Measurements from ENCODE around the gene IQSEC3.
"Not testable (repeated sequence)": the region's sequence is repeated elsewhere in the genome, so short reads cannot be mapped to it uniquely, and the experiment has no call there.

The IQSEC3 gene

GRCh38 chr12:203462-204260, 137.1 kb downstream of the IQSEC3 start:
- no peak for DNase-seq

- DNase-seq: no peak
These were observed 137.7 kb downstream of the IQSEC3 start for GRCh38 chr12:204261-204678.

- no peak for DNase-seq
These were observed 138.5 kb downstream of the IQSEC3 start for GRCh38 chr12:205026-205425.

- DNase-seq: no peak
These were observed 140.3 kb downstream of the IQSEC3 start for GRCh38 chr12:206746-207440.

GRCh38 chr12:207804-208203, 141.2 kb downstream of the IQSEC3 start:
- no peak for DNase-seq

GRCh38 chr12:208813-209212, 142.2 kb downstream of the IQSEC3 start:
- no peak for DNase-seq

- DNase-seq: no peak
These were observed 142.7 kb downstream of the IQSEC3 start for GRCh38 chr12:209246-209645.

GRCh38 chr12:209851-210250, 143.3 kb downstream of the IQSEC3 start:
- no peak for DNase-seq

- DNase-seq: no peak
These were observed 143.9 kb downstream of the IQSEC3 start for GRCh38 chr12:210277-211141.

- no peak for DNase-seq
These were observed 144.5 kb downstream of the IQSEC3 start for GRCh38 chr12:211142-211465.

- DNase-seq: no peak
These were observed 145.3 kb downstream of the IQSEC3 start for GRCh38 chr12:211639-212414.

GRCh38 chr12:212415-212714, 145.8 kb downstream of the IQSEC3 start:
- peak; percentile 36 for DNase-seq

- no peak for DNase-seq
These were observed 146.4 kb downstream of the IQSEC3 start for GRCh38 chr12:212715-213526.

- no peak for DNase-seq
These were observed 147.0 kb downstream of the IQSEC3 start for GRCh38 chr12:213527-213932.

GRCh38 chr12:214003-214741, 147.6 kb downstream of the IQSEC3 start, which contains the start of gene SLC6A12:
TSS of gene SLC6A12 (minus strand) at chr12:214157. CDS start at chr12:209986, 4,171 bp downstream.
- DNase-seq: no peak

- DNase-seq: no peak
These were observed 148.5 kb downstream of the IQSEC3 start for GRCh38 chr12:215116-215515.

GRCh38 chr12:217029-217428, 150.5 kb downstream of the IQSEC3 start:
- not testable (repeated sequence) for DNase-seq

- no peak for DNase-seq
These were observed 151.7 kb downstream of the IQSEC3 start for GRCh38 chr12:218221-218620.

GRCh38 chr12:218728-219590, 152.4 kb downstream of the IQSEC3 start:
- DNase-seq: no peak

- DNase-seq: peak; percentile 90
These were observed 153.4 kb downstream of the IQSEC3 start for GRCh38 chr12:219891-220352.

Measured in OCI-M1 (cell line).